GM23338 (cell line): Measurements from ENCODE around the gene SLC24A5. TPM values are rescaled to one million over a fixed set of nuclear protein-coding genes. Genes with fewer than 3 reads are reported as not detected.

ENCODE experiments used
- ATAC-seq: fragments of 200-7000 bp; cut with Tn5 transposase; 3 replicates; pipeline ENCODE4 v1.9.1; 2020
- DNase-seq: peaks from one replicate; pipeline ENCODE4 v3.0.0-alpha.2; 2015; ENCODE audit warnings: low spot score
- H2AFZ ChIP-seq: fragments of 200-600 bp; sonication (generic); 2 replicates; pipeline ENCODE4 v1.8.0; 2016; ENCODE audit warnings: antibody characterized with exemption, mild to moderate bottlenecking, moderate library complexity
- H3F3A ChIP-seq: fragments of 200-600 bp; sonication (generic); replicated peaks from 2 replicates; pipeline ENCODE4 v1.8.0; 2017; ENCODE audit warnings: antibody characterized with exemption, mixed run types, low read depth
- H3K27ac ChIP-seq: fragments of 200-600 bp; sonication (generic); 2 replicates; pipeline ENCODE4 v1.6.1; 2016; ENCODE audit warnings: low read depth
- H3K27me3 ChIP-seq: fragments of 200-600 bp; sonication (generic); 2 replicates; pipeline ENCODE4 v1.8.0; 2016; ENCODE audit warnings: mild to moderate bottlenecking, mixed run types, moderate library complexity; ENCODE audit not compliant: insufficient read depth
- H3K36me3 ChIP-seq: fragments of 200-600 bp; sonication (generic); 2 replicates; pipeline ENCODE4 v1.8.0; 2016; ENCODE audit warnings: mild to moderate bottlenecking; ENCODE audit not compliant: insufficient read depth
- H3K4me1 ChIP-seq: fragments of 200-600 bp; sonication (generic); 2 replicates; pipeline ENCODE4 v1.8.0; 2016; ENCODE audit warnings: mild to moderate bottlenecking, moderate library complexity; ENCODE audit not compliant: insufficient read depth
- H3K4me2 ChIP-seq: fragments of 200-600 bp; sonication (generic); 2 replicates; pipeline ENCODE4 v1.7.1; 2017; ENCODE audit warnings: mixed run types
- H3K4me3 ChIP-seq: fragments of 200-600 bp; sonication (generic); 2 replicates; pipeline ENCODE4 v1.6.1; 2016; ENCODE audit warnings: mixed run types
- H3K79me2 ChIP-seq: fragments of 200-600 bp; sonication (generic); replicated peaks from 2 replicates; pipeline ENCODE4 v1.8.0; 2017; ENCODE audit warnings: mild to moderate bottlenecking; ENCODE audit not compliant: insufficient read depth
- H3K9me2 ChIP-seq: fragments of 200-600 bp; sonication (generic); 2 replicates; pipeline ENCODE4 v1.8.0; 2017; ENCODE audit not compliant: insufficient read depth
- H4K20me1 ChIP-seq: fragments of 200-600 bp; sonication (generic); replicated peaks from 2 replicates; pipeline ENCODE4 v1.8.0; 2017; ENCODE audit warnings: mild to moderate bottlenecking; ENCODE audit not compliant: insufficient read depth
- H3K27ac Mint-ChIP-seq: 2 replicates; pipeline ENCODE4 v1.8.0; 2020; ENCODE audit warnings: inconsistent platforms, mild to moderate bottlenecking, moderate library complexity, mixed read lengths
- H3K27me3 Mint-ChIP-seq: 3 replicates; pipeline ENCODE4 v1.8.0; 2022; ENCODE audit warnings: low read depth, mild to moderate bottlenecking, moderate library complexity, mixed read lengths, inconsistent platforms; ENCODE audit not compliant: insufficient read depth, poor library complexity
- H3K36me3 Mint-ChIP-seq: 3 replicates; pipeline ENCODE4 v1.8.0; 2021; ENCODE audit warnings: low read depth, mild to moderate bottlenecking, inconsistent platforms, moderate library complexity, mixed read lengths
- H3K4me1 Mint-ChIP-seq: 3 replicates; pipeline ENCODE4 v1.8.0; 2020; ENCODE audit warnings: mild to moderate bottlenecking, inconsistent platforms, mixed read lengths
- H3K4me3 Mint-ChIP-seq: 3 replicates; pipeline ENCODE4 v1.8.0; 2021; ENCODE audit warnings: moderate library complexity, mild to moderate bottlenecking, inconsistent platforms, mixed read lengths
- H3K9me3 Mint-ChIP-seq: 3 replicates; pipeline ENCODE4 v1.8.0; 2020; ENCODE audit warnings: moderate library complexity, mild to moderate bottlenecking, inconsistent platforms, mixed read lengths
- CREB1 ChIP-seq: fragments of 250-450 bp; sonication (Bioruptor Pico); IDR thresholded peaks from 2 replicates; pipeline ENCODE4 v1.5.0; 2020; ENCODE audit warnings: low read depth, mild to moderate bottlenecking, moderate library complexity
- ETS1 ChIP-seq: IDR thresholded peaks from 2 replicates; pipeline ENCODE4 v1.6.1; 2016; ENCODE audit warnings: antibody characterized with exemption
- EZH2 ChIP-seq: fragments of 200-600 bp; sonication (generic); IDR thresholded peaks from one replicate; pipeline ENCODE4 v1.8.0; 2017; ENCODE audit warnings: antibody characterized with exemption, mild to moderate bottlenecking, low read depth; ENCODE audit not compliant: unreplicated experiment
- EZH2phosphoT487 ChIP-seq: fragments of 200-600 bp; sonication (generic); IDR thresholded peaks from one replicate; pipeline ENCODE4 v1.8.1; 2018; ENCODE audit warnings: antibody characterized with exemption; ENCODE audit not compliant: unreplicated experiment
- JUNB ChIP-seq: IDR thresholded peaks from one replicate; pipeline ENCODE4 v1.6.1; 2016; ENCODE audit warnings: antibody characterized with exemption; ENCODE audit not compliant: unreplicated experiment
- NANOG ChIP-seq: IDR thresholded peaks from 2 replicates; pipeline ENCODE4 v1.6.1; 2016; ENCODE audit warnings: antibody characterized with exemption, borderline replicate concordance
- POLR2AphosphoS5 ChIP-seq: IDR thresholded peaks from 2 replicates; pipeline ENCODE4 v1.6.1; 2016; ENCODE audit warnings: antibody characterized with exemption, low read depth
- STAT1 ChIP-seq: IDR thresholded peaks from one replicate; pipeline ENCODE4 v1.6.1; 2016; ENCODE audit warnings: antibody characterized with exemption; ENCODE audit not compliant: unreplicated experiment
- ZNF114 ChIP-seq: fragments of 250-450 bp; sonication (Bioruptor Pico); IDR thresholded peaks from 2 replicates; pipeline ENCODE4 v1.5.0; 2020; ENCODE audit warnings: mild to moderate bottlenecking, moderate library complexity
- ZNF331 ChIP-seq: fragments of 250-450 bp; sonication (Bioruptor Pico); IDR thresholded peaks from 2 replicates; pipeline ENCODE4 v1.5.0; 2020; ENCODE audit warnings: low read depth, mild to moderate bottlenecking, moderate library complexity
- polyA plus RNA-seq: library from polyadenylated mRNA; unstranded; fragments of >200 nt; fragmentation: Nextera tagmentation; extraction: Ambion mirVana; gene quantifications from 2 replicates; pipeline ENCODE4 v1.2.1, GENCODE V29; 2016
- total RNA-seq: library from RNA; depleted of rRNA; stranded (reverse); fragments of >200 nt; shearing (Covaris generic); gene quantifications from 2 replicates; pipeline ENCODE4 v1.2.3, GENCODE V29; 2014
- TF ChIP-seq, protein P1 (sequence below): fragments of 250-450 bp; sonication (Bioruptor Pico); IDR thresholded peaks from 2 replicates; pipeline ENCODE4 v1.5.0; 2020; ENCODE audit warnings: mild to moderate bottlenecking, moderate library complexity
- TF ChIP-seq, protein P2 (sequence below), 2 experiments: fragments of 200-600 bp in 1 of 2; sonication (generic) in 1 of 2; conservative IDR thresholded peaks; 2 replicates each; pipeline versions ENCODE4 v1.5.1 to v1.6.1; 2016 to 2017; ENCODE audit warnings: antibody characterized with exemption in 2 of 2, low read depth in 2 of 2, mild to moderate bottlenecking in 2 of 2, moderate library complexity in 1 of 2
- TF ChIP-seq, protein P3 (sequence below): IDR thresholded peaks from one replicate; pipeline ENCODE4 v1.6.1; 2018; ENCODE audit warnings: antibody characterized with exemption; ENCODE audit not compliant: unreplicated experiment

SLC24A5 gene
- total and polyA plus RNA-seq, 2 experiments from 2014 or later: 0.39 TPM; not detected in 1

DNA sequence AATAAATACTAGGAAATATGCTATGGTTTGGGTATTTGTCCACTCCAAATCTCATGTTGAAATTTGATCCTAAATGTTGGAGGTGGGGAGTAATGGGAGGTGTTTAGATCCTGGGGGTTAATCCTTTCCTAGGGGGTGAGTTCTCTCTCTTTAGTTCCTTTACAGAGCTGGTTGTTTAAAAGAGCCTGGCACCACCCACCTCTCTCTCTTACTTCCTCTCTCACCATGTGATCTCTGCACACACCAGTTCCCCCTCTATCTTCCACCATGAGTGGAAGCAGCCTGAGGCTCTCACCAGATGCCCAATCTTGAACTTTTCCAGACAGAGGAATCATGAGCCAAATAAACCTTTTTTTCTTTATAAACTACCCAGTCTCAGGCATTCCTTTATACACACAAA, 10.5 kb downstream of the SLC24A5 start:
- no peaks in the 10 kb centered on the region for H3K27me3 ChIP-seq

More for the DNA sequence above, 10.5 kb downstream of the SLC24A5 start:
- H3K9me3 Mint-ChIP-seq: no peaks in the 10 kb centered on the region
- peak overlapping the region; percentile 53; the same call in 1 of the 2 replicates for H3K27ac Mint-ChIP-seq
- Histone ChIP-seq H3K36me3 (no peaks in the 10 kb centered on the region), H3K4me3 (no peak overlapping the region), H3F3A (no peaks in the 10 kb centered on the region), H3K9me2 (no peaks in the 10 kb centered on the region), H3K79me2 (no peaks in the 10 kb centered on the region), H2AFZ (no peak overlapping the region), H3K27ac (no peak overlapping the region), H3K4me2 (no peak overlapping the region), H3K4me1 (0 out of 2 replicates have a peak, but pooled peaks cover 6% of the 10 kb centered on the region), H4K20me1 (no peaks in the 10 kb centered on the region)
- H3K36me3 Mint-ChIP-seq: no peaks in the 10 kb centered on the region
- no peak overlapping the region for H3K4me3 Mint-ChIP-seq
- ATAC-seq: peak; percentile 56
- peaks cover 14% of the 10 kb centered on the region for H3K4me1 Mint-ChIP-seq
- no peak for DNase-seq
- TF ChIP-seq EZH2phosphoT487 (no peak), CREB1 (CRISPR knock-in tag) (no peak), EZH2 (no peak), ZNF114 (CRISPR knock-in tag) (no peak), POLR2AphosphoS5 (no peak), NANOG (no peak), ETS1 (no peak), JUNB (no peak), ZNF331 (CRISPR knock-in tag) (no peak), STAT1 (no peak)
- TF ChIP-seq, protein P1, sequence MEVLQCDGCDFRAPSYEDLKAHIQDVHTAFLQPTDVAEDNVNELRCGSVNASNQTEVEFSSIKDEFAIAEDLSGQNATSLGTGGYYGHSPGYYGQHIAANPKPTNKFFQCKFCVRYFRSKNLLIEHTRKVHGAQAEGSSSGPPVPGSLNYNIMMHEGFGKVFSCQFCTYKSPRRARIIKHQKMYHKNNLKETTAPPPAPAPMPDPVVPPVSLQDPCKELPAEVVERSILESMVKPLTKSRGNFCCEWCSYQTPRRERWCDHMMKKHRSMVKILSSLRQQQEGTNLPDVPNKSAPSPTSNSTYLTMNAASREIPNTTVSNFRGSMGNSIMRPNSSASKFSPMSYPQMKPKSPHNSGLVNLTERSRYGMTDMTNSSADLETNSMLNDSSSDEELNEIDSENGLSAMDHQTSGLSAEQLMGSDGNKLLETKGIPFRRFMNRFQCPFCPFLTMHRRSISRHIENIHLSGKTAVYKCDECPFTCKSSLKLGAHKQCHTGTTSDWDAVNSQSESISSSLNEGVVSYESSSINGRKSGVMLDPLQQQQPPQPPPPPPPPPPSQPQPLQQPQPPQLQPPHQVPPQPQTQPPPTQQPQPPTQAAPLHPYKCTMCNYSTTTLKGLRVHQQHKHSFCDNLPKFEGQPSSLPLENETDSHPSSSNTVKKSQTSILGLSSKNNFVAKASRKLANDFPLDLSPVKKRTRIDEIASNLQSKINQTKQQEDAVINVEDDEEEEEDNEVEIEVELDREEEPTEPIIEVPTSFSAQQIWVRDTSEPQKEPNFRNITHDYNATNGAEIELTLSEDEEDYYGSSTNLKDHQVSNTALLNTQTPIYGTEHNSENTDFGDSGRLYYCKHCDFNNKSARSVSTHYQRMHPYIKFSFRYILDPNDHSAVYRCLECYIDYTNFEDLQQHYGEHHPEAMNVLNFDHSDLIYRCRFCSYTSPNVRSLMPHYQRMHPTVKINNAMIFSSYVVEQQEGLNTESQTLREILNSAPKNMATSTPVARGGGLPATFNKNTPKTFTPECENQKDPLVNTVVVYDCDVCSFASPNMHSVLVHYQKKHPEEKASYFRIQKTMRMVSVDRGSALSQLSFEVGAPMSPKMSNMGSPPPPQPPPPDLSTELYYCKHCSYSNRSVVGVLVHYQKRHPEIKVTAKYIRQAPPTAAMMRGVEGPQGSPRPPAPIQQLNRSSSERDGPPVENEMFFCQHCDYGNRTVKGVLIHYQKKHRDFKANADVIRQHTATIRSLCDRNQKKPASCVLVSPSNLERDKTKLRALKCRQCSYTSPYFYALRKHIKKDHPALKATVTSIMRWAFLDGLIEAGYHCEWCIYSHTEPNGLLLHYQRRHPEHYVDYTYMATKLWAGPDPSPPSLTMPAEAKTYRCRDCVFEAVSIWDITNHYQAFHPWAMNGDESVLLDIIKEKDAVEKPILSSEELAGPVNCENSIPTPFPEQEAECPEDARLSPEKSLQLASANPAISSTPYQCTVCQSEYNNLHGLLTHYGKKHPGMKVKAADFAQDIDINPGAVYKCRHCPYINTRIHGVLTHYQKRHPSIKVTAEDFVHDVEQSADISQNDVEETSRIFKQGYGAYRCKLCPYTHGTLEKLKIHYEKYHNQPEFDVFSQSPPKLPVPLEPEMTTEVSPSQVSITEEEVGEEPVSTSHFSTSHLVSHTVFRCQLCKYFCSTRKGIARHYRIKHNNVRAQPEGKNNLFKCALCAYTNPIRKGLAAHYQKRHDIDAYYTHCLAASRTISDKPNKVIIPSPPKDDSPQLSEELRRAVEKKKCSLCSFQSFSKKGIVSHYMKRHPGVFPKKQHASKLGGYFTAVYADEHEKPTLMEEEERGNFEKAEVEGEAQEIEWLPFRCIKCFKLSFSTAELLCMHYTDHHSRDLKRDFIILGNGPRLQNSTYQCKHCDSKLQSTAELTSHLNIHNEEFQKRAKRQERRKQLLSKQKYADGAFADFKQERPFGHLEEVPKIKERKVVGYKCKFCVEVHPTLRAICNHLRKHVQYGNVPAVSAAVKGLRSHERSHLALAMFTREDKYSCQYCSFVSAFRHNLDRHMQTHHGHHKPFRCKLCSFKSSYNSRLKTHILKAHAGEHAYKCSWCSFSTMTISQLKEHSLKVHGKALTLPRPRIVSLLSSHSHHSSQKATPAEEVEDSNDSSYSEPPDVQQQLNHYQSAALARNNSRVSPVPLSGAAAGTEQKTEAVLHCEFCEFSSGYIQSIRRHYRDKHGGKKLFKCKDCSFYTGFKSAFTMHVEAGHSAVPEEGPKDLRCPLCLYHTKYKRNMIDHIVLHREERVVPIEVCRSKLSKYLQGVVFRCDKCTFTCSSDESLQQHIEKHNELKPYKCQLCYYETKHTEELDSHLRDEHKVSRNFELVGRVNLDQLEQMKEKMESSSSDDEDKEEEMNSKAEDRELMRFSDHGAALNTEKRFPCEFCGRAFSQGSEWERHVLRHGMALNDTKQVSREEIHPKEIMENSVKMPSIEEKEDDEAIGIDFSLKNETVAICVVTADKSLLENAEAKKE (CRISPR knock-in tag): no peak
- TF ChIP-seq, protein P2, sequence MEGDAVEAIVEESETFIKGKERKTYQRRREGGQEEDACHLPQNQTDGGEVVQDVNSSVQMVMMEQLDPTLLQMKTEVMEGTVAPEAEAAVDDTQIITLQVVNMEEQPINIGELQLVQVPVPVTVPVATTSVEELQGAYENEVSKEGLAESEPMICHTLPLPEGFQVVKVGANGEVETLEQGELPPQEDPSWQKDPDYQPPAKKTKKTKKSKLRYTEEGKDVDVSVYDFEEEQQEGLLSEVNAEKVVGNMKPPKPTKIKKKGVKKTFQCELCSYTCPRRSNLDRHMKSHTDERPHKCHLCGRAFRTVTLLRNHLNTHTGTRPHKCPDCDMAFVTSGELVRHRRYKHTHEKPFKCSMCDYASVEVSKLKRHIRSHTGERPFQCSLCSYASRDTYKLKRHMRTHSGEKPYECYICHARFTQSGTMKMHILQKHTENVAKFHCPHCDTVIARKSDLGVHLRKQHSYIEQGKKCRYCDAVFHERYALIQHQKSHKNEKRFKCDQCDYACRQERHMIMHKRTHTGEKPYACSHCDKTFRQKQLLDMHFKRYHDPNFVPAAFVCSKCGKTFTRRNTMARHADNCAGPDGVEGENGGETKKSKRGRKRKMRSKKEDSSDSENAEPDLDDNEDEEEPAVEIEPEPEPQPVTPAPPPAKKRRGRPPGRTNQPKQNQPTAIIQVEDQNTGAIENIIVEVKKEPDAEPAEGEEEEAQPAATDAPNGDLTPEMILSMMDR (conservative IDR thresholded peaks at IDR 0.05; ENCODE audit: low read depth in 2 of 2): no peak
- TF ChIP-seq, protein P3, sequence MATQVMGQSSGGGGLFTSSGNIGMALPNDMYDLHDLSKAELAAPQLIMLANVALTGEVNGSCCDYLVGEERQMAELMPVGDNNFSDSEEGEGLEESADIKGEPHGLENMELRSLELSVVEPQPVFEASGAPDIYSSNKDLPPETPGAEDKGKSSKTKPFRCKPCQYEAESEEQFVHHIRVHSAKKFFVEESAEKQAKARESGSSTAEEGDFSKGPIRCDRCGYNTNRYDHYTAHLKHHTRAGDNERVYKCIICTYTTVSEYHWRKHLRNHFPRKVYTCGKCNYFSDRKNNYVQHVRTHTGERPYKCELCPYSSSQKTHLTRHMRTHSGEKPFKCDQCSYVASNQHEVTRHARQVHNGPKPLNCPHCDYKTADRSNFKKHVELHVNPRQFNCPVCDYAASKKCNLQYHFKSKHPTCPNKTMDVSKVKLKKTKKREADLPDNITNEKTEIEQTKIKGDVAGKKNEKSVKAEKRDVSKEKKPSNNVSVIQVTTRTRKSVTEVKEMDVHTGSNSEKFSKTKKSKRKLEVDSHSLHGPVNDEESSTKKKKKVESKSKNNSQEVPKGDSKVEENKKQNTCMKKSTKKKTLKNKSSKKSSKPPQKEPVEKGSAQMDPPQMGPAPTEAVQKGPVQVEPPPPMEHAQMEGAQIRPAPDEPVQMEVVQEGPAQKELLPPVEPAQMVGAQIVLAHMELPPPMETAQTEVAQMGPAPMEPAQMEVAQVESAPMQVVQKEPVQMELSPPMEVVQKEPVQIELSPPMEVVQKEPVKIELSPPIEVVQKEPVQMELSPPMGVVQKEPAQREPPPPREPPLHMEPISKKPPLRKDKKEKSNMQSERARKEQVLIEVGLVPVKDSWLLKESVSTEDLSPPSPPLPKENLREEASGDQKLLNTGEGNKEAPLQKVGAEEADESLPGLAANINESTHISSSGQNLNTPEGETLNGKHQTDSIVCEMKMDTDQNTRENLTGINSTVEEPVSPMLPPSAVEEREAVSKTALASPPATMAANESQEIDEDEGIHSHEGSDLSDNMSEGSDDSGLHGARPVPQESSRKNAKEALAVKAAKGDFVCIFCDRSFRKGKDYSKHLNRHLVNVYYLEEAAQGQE: no peak
- no peaks in the 10 kb centered on the region for H3K27me3 Mint-ChIP-seq
